K562 (cell line): ENCODE results near the gene APC2. TPM values are rescaled to one million over a fixed set of nuclear protein-coding genes. Genes with fewer than 3 reads are reported as not detected.

Experiments used
- ATAC-seq: fragments of 200-7000 bp; cut with Tn5 transposase; 3 replicates; pipeline ENCODE4 v1.9.1; 2020; ENCODE audit warnings: moderate library complexity
- BruUV-seq: library from RNA; stranded (reverse); fragments of 400-500 nt; replicated peaks from 2 replicates; lab custom pipeline; 2021; lab: Mats Ljungman, UMichigan
- CTCF ChIA-PET: fragments of 300-600 bp; formaldehyde crosslinking; extraction: SDS; loops from one replicate; lab custom pipeline; 2021; ENCODE audit warnings: low intra/inter-chr PET ratio; lab: Yijun Ruan, JAX
- POLR2A ChIA-PET: fragments of 300-600, 350-650 bp; sonication (Branson Sonifier 250); formaldehyde crosslinking; extraction: SDS; loops from one replicate; lab custom pipeline; 2021; ENCODE audit warnings: antibody characterized with exemption, inconsistent platforms; lab: Yijun Ruan, JAX
- DNase-seq, 4 experiments: peaks; one replicate each; pipeline versions ENCODE4 v3.0.0 to v3.0.0-alpha.2; 2011 to 2018; ENCODE audit warnings: low spot score in 3 of 4, mixed read lengths in 3 of 4; ENCODE audit errors: extremely low read depth in 1 of 4
- FAIRE-seq: peaks from 2 replicates; lab custom pipeline; 2011; peaks lifted over from hg19 to GRCh38; lab: Jason Lieb, UNC
- H2AFZ ChIP-seq: 2 replicates; pipeline ENCODE4 v1.6.0; 2011; ENCODE audit warnings: low read depth, low read length, control low read depth, inconsistent platforms
- H3K27ac ChIP-seq: fragments of 200-600 bp; 3 replicates; pipeline ENCODE4 v1.8.0; 2011; ENCODE audit warnings: low read depth, mild to moderate bottlenecking, control low read depth, inconsistent platforms, low read length, moderate library complexity, mixed read lengths; ENCODE audit errors: extremely low read depth
- H3K27me3 ChIP-seq, 2 experiments: fragments of 300-600 bp in 1 of 2; 2 replicates in 1 of 2; 3 replicates in 1 of 2; pipeline versions ENCODE4 v1.6.0 to v1.8.0; 2011; ENCODE audit warnings: inconsistent platforms in 2 of 2, low read length in 2 of 2, mild to moderate bottlenecking in 1 of 2, mixed read lengths in 1 of 2, moderate library complexity in 1 of 2; ENCODE audit not compliant: control insufficient read depth in 2 of 2, insufficient read depth in 2 of 2
- H3K36me3 ChIP-seq: fragments of 300-600 bp; 3 replicates; pipeline ENCODE4 v1.8.0; 2011; ENCODE audit warnings: mild to moderate bottlenecking, low read length, inconsistent platforms; ENCODE audit not compliant: control insufficient read depth, insufficient read depth
- H3K4me1 ChIP-seq, 2 experiments: fragments of 200-600 bp in 1 of 2; replicated peaks in 1 of 2; 2 replicates in 1 of 2; 3 replicates in 1 of 2; pipeline versions ENCODE4 v1.5.1 to v1.8.0; 2011; ENCODE audit warnings: inconsistent platforms in 2 of 2, low read length in 2 of 2, mild to moderate bottlenecking in 1 of 2, mixed read lengths in 1 of 2, moderate library complexity in 1 of 2; ENCODE audit not compliant: control insufficient read depth in 2 of 2, insufficient read depth in 2 of 2
- H3K4me2 ChIP-seq: 2 replicates; pipeline ENCODE4 v1.6.1; 2011; ENCODE audit warnings: low read length, control low read depth, inconsistent platforms, mixed read lengths; ENCODE audit not compliant: insufficient read depth
- H3K4me3 ChIP-seq: fragments of 200-600 bp; sonication (generic), shearing (Covaris generic); 2 replicates; pipeline ENCODE4 v1.5.1; 2016; ENCODE audit warnings: control low read depth, inconsistent platforms
- H3K79me2 ChIP-seq: fragments of 200-600 bp; 3 replicates; pipeline ENCODE4 v1.8.0; 2011; ENCODE audit warnings: low read length, inconsistent platforms; ENCODE audit not compliant: control insufficient read depth, insufficient read depth
- H3K9ac ChIP-seq, 2 experiments: 2 replicates each; pipeline versions ENCODE4 v1.6.0 to v1.6.1; 2011; ENCODE audit warnings: low read depth in 2 of 2, low read length in 2 of 2, control low read depth in 1 of 2, inconsistent platforms in 1 of 2, mild to moderate bottlenecking in 1 of 2, mixed read lengths in 1 of 2; ENCODE audit not compliant: insufficient read depth in 1 of 2
- H3K9me1 ChIP-seq: one replicate; pipeline ENCODE4 v1.6.0; 2011; ENCODE audit warnings: inconsistent platforms, mild to moderate bottlenecking, low read length, moderate library complexity; ENCODE audit not compliant: control insufficient read depth, insufficient read depth
- H3K9me3 ChIP-seq: replicated peaks from 2 replicates; pipeline ENCODE4 v1.5.1; 2011; ENCODE audit warnings: low read depth, low read length, inconsistent platforms; ENCODE audit not compliant: control insufficient read depth, insufficient read depth
- H4K20me1 ChIP-seq: replicated peaks from 2 replicates; pipeline ENCODE4 v1.6.1; 2011; ENCODE audit warnings: low read length, inconsistent platforms, mixed read lengths; ENCODE audit not compliant: control insufficient read depth, insufficient read depth
- BCOR ChIP-seq: fragments of 450-650 bp; IDR thresholded peaks from 2 replicates; pipeline ENCODE4 v1.6.1; 2016
- CTBP1 ChIP-seq: fragments of 450-650 bp; IDR thresholded peaks from 2 replicates; pipeline ENCODE4 v1.6.1; 2016; ENCODE audit warnings: borderline replicate concordance
- FOS ChIP-seq: IDR thresholded peaks from 3 replicates; pipeline ENCODE4 v1.6.1; 2011; ENCODE audit not compliant: insufficient read length; ENCODE audit errors: extremely low read depth
- HNRNPLL ChIP-seq: fragments of 200-400 bp; formaldehyde crosslinking; IDR thresholded peaks from 2 replicates; pipeline ENCODE4 v1.6.1; 2017; ENCODE audit warnings: low read length, low read depth, mild to moderate bottlenecking; ENCODE audit not compliant: poor library complexity, severe bottlenecking
- ILF3 ChIP-seq: fragments of 450-650 bp; IDR thresholded peaks from 2 replicates; pipeline ENCODE4 v1.6.1; 2018; ENCODE audit warnings: antibody characterized with exemption, mild to moderate bottlenecking, moderate library complexity, borderline replicate concordance
- JUNB ChIP-seq: fragments of 450-650 bp; formaldehyde crosslinking; conservative IDR thresholded peaks from 2 replicates; pipeline ENCODE4 v1.4.0; 2020; ENCODE audit warnings: mild to moderate bottlenecking
- KDM1A ChIP-seq, 2 experiments: fragments of 450-650 bp; IDR thresholded peaks; 2 replicates each; pipeline ENCODE4 v1.6.1; 2016; ENCODE audit warnings: mild to moderate bottlenecking in 2 of 2
- MAX ChIP-seq: sonication (generic); formaldehyde crosslinking; IDR thresholded peaks from 2 replicates; pipeline ENCODE4 v1.9.0; 2022; ENCODE audit warnings: mild to moderate bottlenecking, missing genetic modification reagents
- MAZ ChIP-seq, 2 experiments: fragments of 450-650 bp in 1 of 2; sonication (generic) in 1 of 2; formaldehyde crosslinking; IDR thresholded peaks in 1 of 2; conservative IDR thresholded peaks in 1 of 2; 2 replicates each; pipeline versions ENCODE4 v1.4.0 to v1.5.0; 2020; ENCODE audit warnings: mild to moderate bottlenecking in 1 of 2, missing genetic modification reagents in 1 of 2
- NFRKB ChIP-seq: fragments of 450-650 bp; IDR thresholded peaks from 2 replicates; pipeline ENCODE4 v1.6.1; 2016; ENCODE audit warnings: low read depth
- RBM25 ChIP-seq: fragments of 200-400 bp; formaldehyde crosslinking; IDR thresholded peaks from 2 replicates; pipeline ENCODE4 v1.6.1; 2018; ENCODE audit warnings: low read length, low read depth, moderate library complexity; ENCODE audit not compliant: severe bottlenecking
- TFE3 ChIP-seq: fragments of 450-650 bp; formaldehyde crosslinking; IDR thresholded peaks from 2 replicates; pipeline ENCODE4 v1.4.0; 2020; ENCODE audit warnings: mild to moderate bottlenecking, mixed read lengths
- ZFP36 ChIP-seq: fragments of 150-350 bp; IDR thresholded peaks from 2 replicates; pipeline ENCODE4 v1.6.1; 2018; ENCODE audit warnings: low read length, low read depth; ENCODE audit not compliant: partially characterized antibody
- ZNF644 ChIP-seq: fragments of 200-800 bp; sonication (Bioruptor generic); IDR thresholded peaks from 2 replicates; pipeline ENCODE4 v1.6.1; 2016; ENCODE audit warnings: low read depth, missing genetic modification characterization, missing compliant biosample characterization
- ZNF766 ChIP-seq: fragments of 200-800 bp; sonication (Bioruptor generic); conservative IDR thresholded peaks from 2 replicates; pipeline ENCODE4 v1.6.1; 2016; ENCODE audit warnings: missing genetic modification characterization, missing compliant biosample characterization
- WGBS: fragments of 100-300 bp; shearing (Covaris generic); methylation state at CpG from one replicate; pipeline ENCODE4 v1.1.6; 2016; ENCODE audit warnings: low coverage, mixed read lengths; ENCODE audit not compliant: insufficient coverage; ENCODE audit errors: missing lambda C conversion rate; 5-methylcytosine and 5-hydroxymethylcytosine counted together
- in situ Hi-C: fragments of 300-500 bp; cut with MboI; formaldehyde crosslinking; loops from 4 replicates; pipeline ENCODE4 v1.15.0; 2018; ENCODE audit warnings: inconsistent platforms, mixed read lengths
- intact Hi-C: fragments of 100-400 bp; cut with micrococcal nuclease; formaldehyde crosslinking; loops from 2 replicates; pipeline ENCODE4 v1.14.2; 2022
- polyA plus RNA-seq, 8 experiments: library from polyadenylated mRNA; depleted of rRNA in 4 of 8; stranded (reverse) in 5 of 8; unstranded in 3 of 8; fragments of >200 nt; fragmentation: Nextera tagmentation in 2 of 8; fragmentation: Illumina TruSeq in 1 of 8; extraction: Ambion mirVana in 2 of 8; extraction: Trizol in 1 of 8; gene quantifications; 2 replicates each; pipeline versions ENCODE4 v1.2.1 to v1.2.3, GENCODE V29; 2011 to 2014; ENCODE audit warnings: inconsistent platforms in 1 of 8, missing spikeins in 1 of 8
- total RNA-seq, 7 experiments: library from RNA; depleted of rRNA in 6 of 7; stranded (reverse); fragments of >200 nt in 6 of 7; fragmentation: Illumina TruSeq in 2 of 7; extraction: Trizol in 2 of 7; gene quantifications; 2 replicates each; pipeline versions ENCODE4 v1.2.1 to v1.2.3, GENCODE V29; 2011 to 2021; ENCODE audit warnings: low replicate concordance in 1 of 7

APC2 gene
- total and polyA plus RNA-seq, 9 of the 15 experiments (the other 6 are each of a cell fraction or from before 2014, with no cell fraction given), result 0.01 to 0.40 (median 0.05) TPM; not detected in 3

GRCh38 chr19:1510807-1511206 lies 60.9 kb downstream of the APC2 start:
- CTCF ChIA-PET, result no interaction called here
- POLR2A ChIA-PET, result no interaction called here
- ATAC-seq, result no peak

More at GRCh38 chr19:1510807-1511206, 60.9 kb downstream of the APC2 start:
- Histone ChIP-seq H3K4me3 (no peak overlapping the region), H3K9me3 (no peaks in the 10 kb centered on the region), H2AFZ (no peak overlapping the region), H3K9me1 (no peaks in the 10 kb centered on the region), H4K20me1 (no peaks in the 10 kb centered on the region), H3K27ac (no peak overlapping the region), H3K4me1 (peaks cover 12 to 68% of the 10 kb centered on the region in 2 experiments), H3K79me2 (peaks cover 11% of the 10 kb centered on the region; the same call in 2 of the 3 replicates), H3K4me2 (no peak overlapping the region), H3K9ac (peak overlapping the region in 1 of 2 experiments; percentile 61; a peak in 1 of 4 replicates), H3K27me3 (no peaks in the 10 kb centered on the region), H3K36me3 (peaks cover 8% of the 10 kb centered on the region; the same call in 2 of the 3 replicates)
- no TSS peak for BruUV-seq
- WGBS, result 75% methylated on average over 6 of the region's 9 CpGs
- in situ Hi-C loops, result no loop called here
- TF ChIP-seq JUNB (CRISPR knock-in tag), result no peak
- no peak for TF ChIP-seq MAZ (CRISPR knock-in tag; conservative IDR thresholded peaks at IDR 0.05 in 1 of 2, IDR thresholded peaks at IDR 0.05 in 1 of 2)
- TF ChIP-seq HNRNPLL, result no peak
- TF ChIP-seq ZNF644 (tag), result no peak
- no peak for TF ChIP-seq ILF3
- TF ChIP-seq RBM25, result peak; percentile 76
- no peak for TF ChIP-seq CTBP1
- no peak for TF ChIP-seq ZNF766 (CRISPR knock-in tag)
- no peak for TF ChIP-seq FOS
- no peak for TF ChIP-seq MAX (CRISPR knock-in tag)
- TF ChIP-seq ZFP36, result peak; percentile 45
- no peak for TF ChIP-seq NFRKB
- TF ChIP-seq KDM1A (IDR thresholded peaks at IDR 0.05), result peak; percentile 34 to 37; a peak in 3 of 4 replicates
- no peak for TF ChIP-seq TFE3
- TF ChIP-seq BCOR, result peak; percentile 81
- intact Hi-C loops, result loop anchor here (5.0 kb wide), 1 partner anchor 54 kb away; no protein-coding TSS in a partner anchor
- DNase-seq (no peak), FAIRE-seq (no peak)
